NCI-H187 treated with DMSO at 0.1 percent for 48 hours (cell line): ENCODE measurements around the gene GYPC.
"Not testable (repeated sequence)": the region's sequence is repeated elsewhere in the genome, so short reads cannot be mapped to it uniquely, and the experiment has no call there.

Experiments used
- DNase-seq: peaks from one replicate; lab custom pipeline; 2025; lab: John Stamatoyannopoulos, UW

Gene GYPC

GRCh38 chr2:126669772-126670171, 13.8 kb downstream of the GYPC start:
- DNase-seq: no peak

GRCh38 chr2:126671488-126671887, 15.5 kb downstream of the GYPC start:
- no peak for DNase-seq

DNA sequence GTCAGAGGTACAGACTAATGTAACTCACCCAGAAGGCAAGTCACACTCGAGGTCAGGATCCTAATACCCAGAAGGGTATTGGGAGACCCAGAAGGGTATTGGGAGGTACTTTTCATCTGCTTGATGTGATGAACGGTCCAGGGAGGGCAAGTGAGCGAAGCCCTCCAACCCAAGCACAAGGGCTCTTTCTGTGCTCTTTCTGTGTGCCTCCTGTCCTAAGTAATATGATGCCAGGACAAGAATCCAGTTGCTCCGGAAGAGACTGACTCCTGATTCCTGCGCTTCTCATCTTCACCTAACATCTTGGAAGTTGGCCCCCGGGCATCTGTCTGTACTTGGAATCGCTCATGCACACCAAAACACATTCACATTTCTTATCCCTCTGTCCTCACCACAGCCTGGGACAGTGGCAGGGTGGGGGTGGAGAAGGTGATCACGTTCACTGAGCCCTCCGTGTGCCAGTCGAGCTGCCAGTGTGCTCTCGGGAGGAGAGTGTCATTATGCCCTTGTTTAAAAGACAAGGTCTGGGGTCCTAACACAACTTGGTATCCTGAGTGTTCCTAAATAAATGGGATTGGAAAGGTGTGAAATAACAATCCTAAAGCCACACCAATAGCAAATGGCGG, 17.1 kb downstream of the GYPC start:
- DNase-seq: no peak

- no peak for DNase-seq
Measured at GRCh38 chr2:126674075-126674744, 18.3 kb downstream of the GYPC start.

GRCh38 chr2:126675637-126676036, 19.7 kb downstream of the GYPC start:
- DNase-seq: no peak

DNA sequence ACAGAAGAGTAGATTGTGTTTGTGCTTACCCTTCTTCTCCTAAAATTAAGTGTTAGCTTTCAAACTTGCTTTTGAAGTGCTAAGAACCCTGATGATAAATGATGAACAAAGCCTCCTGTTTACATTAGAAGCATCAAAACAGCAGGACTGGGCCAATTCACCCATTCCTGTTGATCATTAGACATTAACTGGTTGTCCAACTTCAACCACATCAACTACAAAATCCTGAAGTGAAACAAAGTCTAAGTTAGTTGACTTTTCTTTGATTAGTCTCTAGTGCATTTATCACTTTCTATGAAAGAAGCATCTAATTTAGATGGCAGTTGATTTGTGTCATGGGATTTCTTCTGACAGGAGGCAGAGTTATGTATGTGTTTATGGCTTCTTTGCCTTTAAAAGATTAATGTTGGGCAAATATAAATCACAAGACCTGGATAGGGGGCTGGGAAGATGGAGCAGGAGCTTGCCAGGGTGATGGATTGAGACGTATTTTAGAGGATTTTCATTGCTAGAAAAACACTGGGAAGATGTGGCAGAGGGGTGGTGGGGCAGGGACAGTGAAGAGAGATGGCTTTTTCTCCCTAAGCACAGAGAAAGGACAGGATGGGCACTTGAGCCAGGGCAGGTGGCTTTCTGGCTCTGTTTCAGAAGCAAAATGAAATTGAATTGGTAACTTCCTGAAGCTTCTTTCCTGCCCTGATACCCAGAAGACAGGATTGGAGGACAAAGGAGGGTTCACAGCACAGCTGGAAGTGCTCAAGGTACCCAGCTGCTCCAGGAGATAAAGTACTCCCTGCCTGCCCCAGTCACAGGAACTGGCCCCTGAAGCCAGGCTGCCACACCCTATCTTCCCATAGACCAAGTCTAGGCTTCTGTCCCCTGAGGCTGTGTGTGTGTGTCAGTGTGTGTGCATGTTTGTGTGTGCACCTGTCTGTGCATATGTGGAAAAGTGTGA, 20.5 kb downstream of the GYPC start:
- DNase-seq: no peak

- DNase-seq: no peak
Measured at GRCh38 chr2:126677176-126677538, 21.2 kb downstream of the GYPC start.

DNA sequence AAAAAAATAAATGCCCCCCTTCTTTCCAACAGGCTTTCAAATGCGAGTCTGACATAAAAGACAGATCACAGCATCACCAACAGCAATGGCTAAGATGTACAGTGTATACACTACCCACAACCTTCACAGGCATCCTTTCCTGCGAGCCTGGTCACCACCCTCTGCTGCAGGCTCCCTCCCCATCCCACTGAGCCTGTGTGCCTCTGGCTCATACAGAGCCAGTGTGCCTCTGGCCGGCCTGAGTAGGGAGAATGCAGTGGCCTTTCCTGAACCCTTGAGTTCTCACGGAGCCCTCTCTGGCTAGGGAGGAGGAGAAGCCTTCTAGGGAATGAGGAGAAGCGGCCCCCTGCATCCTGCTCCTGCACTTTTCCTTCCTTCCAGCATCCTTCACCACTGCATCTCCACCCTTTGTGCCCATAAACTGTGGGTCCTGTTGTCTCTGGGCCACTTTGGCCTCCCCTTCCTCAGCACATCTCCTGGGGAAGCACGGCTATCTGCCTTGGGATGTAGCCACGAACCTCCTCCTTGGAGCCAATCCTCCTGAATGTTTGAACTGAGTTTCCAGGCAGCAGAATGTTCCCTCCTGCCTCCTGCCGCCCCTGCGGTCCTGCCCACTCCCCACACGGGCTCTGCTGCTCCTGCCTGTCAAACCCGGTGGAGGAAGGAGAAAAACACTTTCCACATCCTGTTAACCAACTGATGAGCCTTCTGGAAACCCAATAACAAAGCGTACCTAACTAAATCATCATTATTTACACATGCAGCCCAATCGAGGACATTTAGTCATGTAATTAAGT, 22.5 kb downstream of the GYPC start:
- no peak for DNase-seq

DNA sequence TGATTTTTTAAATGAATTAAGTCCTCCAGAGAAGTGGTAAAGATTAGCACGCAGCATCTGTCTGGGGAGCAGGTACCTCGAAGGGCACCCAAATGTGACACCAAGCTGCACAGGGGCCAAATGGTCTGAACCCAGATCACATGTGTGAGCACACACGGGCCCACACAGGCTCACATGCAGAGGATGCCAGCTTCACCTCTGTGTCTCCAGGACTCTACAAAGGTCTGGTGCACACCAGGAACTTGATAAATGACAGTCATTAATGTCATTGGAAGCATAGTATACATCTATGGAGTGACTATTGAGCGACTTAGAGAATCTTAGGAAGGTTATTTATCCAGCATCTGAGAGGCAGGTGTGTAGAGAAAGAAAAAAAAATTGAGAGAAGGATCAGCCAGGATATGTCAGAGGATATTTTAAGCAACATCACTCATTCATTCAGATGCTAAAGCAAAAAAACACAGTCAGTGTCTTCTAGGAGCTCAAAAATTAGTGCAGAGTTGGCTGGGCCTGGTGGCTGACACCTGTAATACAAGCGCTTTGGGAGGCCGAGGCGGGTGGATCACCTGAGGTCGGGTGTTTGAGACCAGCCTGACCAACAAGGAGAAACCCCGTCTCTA, 23.2 kb downstream of the GYPC start:
- no peak for DNase-seq

- no peak for DNase-seq
Measured at GRCh38 chr2:126681505-126681904, 25.5 kb downstream of the GYPC start.

DNA sequence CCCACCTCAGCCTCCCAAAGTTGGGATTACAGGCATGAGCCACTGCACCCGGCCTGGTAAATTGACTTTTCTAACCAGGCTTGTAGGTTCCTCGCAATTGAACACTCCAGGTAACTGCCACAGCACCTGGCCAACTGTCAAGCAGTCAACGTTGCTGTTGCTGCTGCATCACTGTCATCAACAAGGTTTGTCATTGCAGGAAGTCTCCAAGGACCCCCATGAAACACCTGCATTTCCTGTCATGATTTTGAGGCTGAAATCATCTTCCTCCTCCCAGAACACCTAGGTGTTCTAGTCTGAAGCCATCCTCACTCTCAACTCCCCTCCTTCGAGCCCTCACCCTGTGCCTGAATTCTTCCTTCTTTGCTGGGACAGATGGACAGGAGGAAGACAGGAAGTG, 29.7 kb downstream of the GYPC start:
- no peak for DNase-seq

GRCh38 chr2:126686286-126686685, 30.3 kb downstream of the GYPC start:
- DNase-seq: no peak

GRCh38 chr2:126686841-126687485, 31.0 kb downstream of the GYPC start:
- DNase-seq: no peak

DNA sequence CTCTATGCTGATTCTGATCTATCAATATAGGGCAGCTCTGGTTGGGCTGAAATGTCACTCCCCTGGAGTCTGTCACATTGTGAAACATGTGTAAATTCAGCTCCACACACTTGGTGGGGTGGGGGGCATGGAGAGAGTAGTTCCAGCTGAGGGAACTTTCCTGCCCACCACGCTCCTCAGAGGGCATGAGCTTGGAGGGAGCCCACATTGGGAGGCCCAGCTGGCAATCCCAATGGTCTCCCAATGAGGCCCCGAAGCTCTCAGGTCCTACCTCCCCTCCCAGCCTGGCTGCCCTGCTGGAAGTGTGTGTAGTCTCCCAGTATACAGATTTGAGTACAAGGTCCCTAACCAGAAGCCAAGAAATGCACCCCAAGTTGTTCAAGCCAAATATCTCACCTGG, 31.5 kb downstream of the GYPC start:
- no peak for DNase-seq

GRCh38 chr2:126688594-126688993, 32.6 kb downstream of the GYPC start:
- DNase-seq: not testable (repeated sequence)

GRCh38 chr2:126692241-126692640, 36.3 kb downstream of the GYPC start:
- not testable (repeated sequence) for DNase-seq

- not testable (repeated sequence) for DNase-seq
Measured at GRCh38 chr2:126692934-126693592, 37.1 kb downstream of the GYPC start.

DNA sequence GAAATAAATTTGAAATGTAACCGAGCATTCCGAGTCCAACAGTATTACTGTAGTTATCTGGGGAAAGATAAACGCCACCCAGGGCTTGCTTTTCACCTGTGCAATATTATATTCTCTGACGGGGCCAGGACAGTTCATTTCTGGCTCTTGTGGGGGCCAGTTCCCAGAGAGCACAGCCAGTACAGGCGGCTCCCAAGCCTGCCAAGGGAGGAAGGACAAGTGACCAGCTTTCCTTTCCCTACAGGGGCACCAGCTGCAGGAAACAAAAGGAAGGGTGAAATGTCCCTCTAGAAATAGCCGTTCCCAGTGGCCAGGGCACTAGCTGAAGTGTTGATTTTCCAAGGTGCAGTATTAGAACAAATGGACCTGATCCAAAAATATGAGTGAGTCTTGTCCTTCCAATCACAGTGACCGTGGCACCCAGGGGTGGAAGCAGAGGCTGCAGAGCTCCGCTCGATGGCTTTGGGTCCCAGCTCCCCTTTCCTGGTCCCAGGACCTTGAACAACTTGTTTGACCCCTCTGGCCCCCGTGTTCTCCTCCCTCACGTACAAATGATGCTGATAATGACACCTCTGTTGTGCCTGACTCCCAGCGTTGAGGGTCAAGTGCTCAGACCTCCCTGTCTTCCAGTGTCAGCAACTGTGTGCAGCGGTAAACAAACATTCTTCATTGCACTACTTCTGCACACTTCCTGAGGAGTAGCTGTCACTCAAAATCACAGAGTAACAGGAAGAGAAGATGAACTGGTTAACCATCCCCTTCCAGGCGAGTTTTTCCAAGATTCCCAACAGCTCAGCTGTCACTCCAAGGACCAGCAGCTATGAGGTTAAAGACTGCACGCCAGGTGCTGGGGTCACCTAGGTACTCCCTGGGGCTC, 40.9 kb downstream of the GYPC start:
- DNase-seq: no peak

GRCh38 chr2:126698376-126698775, 42.4 kb downstream of the GYPC start:
- DNase-seq: no peak

DNA sequence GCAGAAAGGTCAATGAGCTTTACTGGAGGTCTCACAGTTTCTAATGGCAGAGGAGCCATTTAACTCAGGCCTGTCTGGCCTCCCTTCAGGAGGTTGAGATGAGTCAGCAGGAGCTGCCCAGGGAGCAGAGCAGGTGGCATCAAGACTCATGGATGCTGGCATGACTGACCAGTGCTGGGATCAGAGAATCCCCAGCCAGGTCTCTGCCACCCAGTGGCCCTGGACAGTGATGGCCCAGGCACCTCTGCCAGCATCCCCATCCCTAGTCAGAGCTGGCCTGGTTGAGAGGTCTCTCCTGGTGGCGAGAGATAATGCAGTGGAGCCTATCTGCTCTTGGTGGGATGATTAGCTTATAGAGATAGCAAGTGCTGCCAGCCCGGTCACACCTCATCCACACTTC, 43.1 kb downstream of the GYPC start:
- no peak for DNase-seq
